AML-193 (cell line): ENCODE results near the gene MCM9.

Experiments
- DNase-seq, 2 experiments: peaks; one replicate each; lab custom pipeline; 2025; lab: John Stamatoyannopoulos, UW

Gene MCM9

GRCh38 chr6:118934461-118935330 lies at the start of gene MCM9:
MCM9 (minus strand) TSS chr6:118935159; CDS start chr6:118931723, 3,436 bp downstream.
- peak; percentile 95 to 97 for DNase-seq

- no peak for DNase-seq
These were observed 49.4 kb upstream of the MCM9 start for GRCh38 chr6:118984342-118984741.

GRCh38 chr6:118982575-118982911 lies 47.6 kb upstream of the MCM9 start:
- DNase-seq, result no peak

- no peak for DNase-seq
These were observed 47.1 kb upstream of the MCM9 start for GRCh38 chr6:118981884-118982574.

GRCh38 chr6:118980063-118980462 lies 45.1 kb upstream of the MCM9 start:
- DNase-seq, result peak; percentile 61 to 63

GRCh38 chr6:118974790-118975189 lies 39.8 kb upstream of the MCM9 start:
- DNase-seq, result no peak

GRCh38 chr6:118971682-118972081 lies 36.7 kb upstream of the MCM9 start:
- no peak for DNase-seq

- no peak for DNase-seq
These were observed 35.9 kb upstream of the MCM9 start for GRCh38 chr6:118970866-118971265.

- peak; percentile 47 to 60 for DNase-seq
These were observed 33.5 kb upstream of the MCM9 start for GRCh38 chr6:118968416-118968815.

GRCh38 chr6:118967239-118967638 lies 32.3 kb upstream of the MCM9 start:
- no peak for DNase-seq

- DNase-seq, result no peak
These were observed 30.9 kb upstream of the MCM9 start for GRCh38 chr6:118965843-118966370.

- DNase-seq, result no peak
These were observed 30.4 kb upstream of the MCM9 start for GRCh38 chr6:118965371-118965770.

GRCh38 chr6:118963003-118963402 lies 28.0 kb upstream of the MCM9 start:
- peak; percentile 35 to 74 for DNase-seq

- no peak for DNase-seq
These were observed 24.9 kb upstream of the MCM9 start for GRCh38 chr6:118959903-118960302.

- no peak for DNase-seq
These were observed 18.4 kb upstream of the MCM9 start for GRCh38 chr6:118953391-118953790.

GRCh38 chr6:118952683-118953082 lies 17.7 kb upstream of the MCM9 start:
- DNase-seq, result peak; percentile 12 to 14

- DNase-seq, result no peak
These were observed 10.3 kb upstream of the MCM9 start for GRCh38 chr6:118945217-118945616.

GRCh38 chr6:118940770-118941169 lies 5.8 kb upstream of the MCM9 start:
- DNase-seq, result no peak

GRCh38 chr6:118939683-118940082 lies 4.7 kb upstream of the MCM9 start:
- DNase-seq, result no peak

- no peak for DNase-seq
These were observed 1.2 kb upstream of the MCM9 start for GRCh38 chr6:118935978-118936703.

GRCh38 chr6:118935331-118935668 lies 341 bp upstream of the MCM9 start:
- DNase-seq, result no peak

- DNase-seq, result no peak
These were observed 1.0 kb downstream of the MCM9 start for GRCh38 chr6:118933855-118934460.
